ENCODE measurements around the gene TIGD4. TPM values are rescaled to one million over a fixed set of nuclear protein-coding genes. Genes with fewer than 3 reads are reported as not detected.

The TIGD4 gene
- polyA plus RNA-seq, 3 donors: 0.05 to 0.08 (median 0.07) TPM

DNA sequence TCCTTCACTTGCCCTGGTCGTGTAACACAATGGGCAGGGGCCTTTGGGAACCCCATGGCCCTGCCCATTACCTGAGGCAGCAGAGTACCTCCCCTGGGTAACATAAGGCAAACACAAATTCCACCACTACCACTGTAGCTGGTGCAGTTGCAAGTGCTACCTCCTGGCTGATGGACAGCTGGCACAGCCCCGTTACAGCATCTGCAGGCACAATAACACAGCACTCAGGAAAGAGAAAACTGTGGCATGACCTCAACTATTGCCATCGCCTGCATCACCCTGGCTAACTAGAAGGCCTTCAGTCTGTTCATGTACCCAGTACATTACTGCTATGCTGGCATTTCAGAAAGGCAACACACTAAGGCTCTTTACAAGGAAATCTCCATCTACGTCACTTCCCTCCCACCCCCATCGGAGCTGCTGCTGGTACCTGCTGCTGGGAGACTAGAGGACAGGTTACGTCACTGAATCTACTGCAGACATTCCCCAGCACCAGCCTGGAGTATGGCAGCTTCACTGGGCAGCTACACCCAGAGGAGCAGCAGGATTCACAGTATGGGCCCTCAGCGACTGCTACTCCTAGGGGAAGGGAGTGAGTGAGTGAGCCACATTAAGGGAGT lies 39.6 kb upstream of the TIGD4 start:
- Mint-ChIP-seq H3K9me3 (peaks cover 10 to 37% (median 21%) of the 10 kb centered on the region in 7 donors), H3K4me3 (no peak overlapping the region), H3K4me1 (peaks cover 65% of the 10 kb centered on the region), H3K27ac (peak overlapping the region in 3 of 7 donors; percentile 61 to 76 (median 67)), H3K36me3 (peaks cover 15 to 27% of the 10 kb centered on the region in 2 donors), H3K27me3 (ENCODE audit: low read depth in 3 of 3) (peaks cover 0 to 2% (median 2%) of the 10 kb centered on the region in 3 donors)
- Histone ChIP-seq H3K9me3 (replicated peaks in 1 of 2; ENCODE audit: control insufficient read depth in 1 of 2, insufficient read depth in 1 of 2, low read length in 2 of 2) (peaks cover 6 to 7% of the 10 kb centered on the region in 2 donors), H2AFZ (ENCODE audit: insufficient read depth, low read depth, low read length, poor library complexity, severe bottlenecking) (no peak overlapping the region), H3K4me1 (ENCODE audit: control insufficient read depth in 1 of 2, insufficient read depth in 2 of 2, low read length in 2 of 2) (peaks cover 56 to 67% of the 10 kb centered on the region in 2 donors), H4K20me1 (ENCODE audit: insufficient read depth, low read length) (no peaks in the 10 kb centered on the region), H3K4me3 (replicated peaks in 1 of 3; ENCODE audit: low read depth in 2 of 3, low read length in 3 of 3) (no peak overlapping the region), H3K9ac (ENCODE audit: insufficient read depth, low read length, poor library complexity, severe bottlenecking) (no peak overlapping the region), H3K4me2 (replicated peaks; ENCODE audit: extremely low read depth, low read length, poor library complexity, severe bottlenecking) (no peak overlapping the region), H3K27me3 (ENCODE audit: control insufficient read depth in 2 of 2, insufficient read depth in 2 of 2, low read length in 2 of 2) (no peaks in the 10 kb centered on the region), H3K27ac (ENCODE audit: low read depth in 1 of 2, low read length in 2 of 2) (peak overlapping the region in 1 of 2 donors; percentile 69), H3K36me3 (replicated peaks in 1 of 2; ENCODE audit: control insufficient read depth in 1 of 2, insufficient read depth in 2 of 2, low read length in 2 of 2) (peaks cover 0 to 8% of the 10 kb centered on the region in 2 donors), H3K79me2 (ENCODE audit: insufficient read depth, low read length) (peaks cover 10% of the 10 kb centered on the region)
- TF ChIP-seq, protein P1, sequence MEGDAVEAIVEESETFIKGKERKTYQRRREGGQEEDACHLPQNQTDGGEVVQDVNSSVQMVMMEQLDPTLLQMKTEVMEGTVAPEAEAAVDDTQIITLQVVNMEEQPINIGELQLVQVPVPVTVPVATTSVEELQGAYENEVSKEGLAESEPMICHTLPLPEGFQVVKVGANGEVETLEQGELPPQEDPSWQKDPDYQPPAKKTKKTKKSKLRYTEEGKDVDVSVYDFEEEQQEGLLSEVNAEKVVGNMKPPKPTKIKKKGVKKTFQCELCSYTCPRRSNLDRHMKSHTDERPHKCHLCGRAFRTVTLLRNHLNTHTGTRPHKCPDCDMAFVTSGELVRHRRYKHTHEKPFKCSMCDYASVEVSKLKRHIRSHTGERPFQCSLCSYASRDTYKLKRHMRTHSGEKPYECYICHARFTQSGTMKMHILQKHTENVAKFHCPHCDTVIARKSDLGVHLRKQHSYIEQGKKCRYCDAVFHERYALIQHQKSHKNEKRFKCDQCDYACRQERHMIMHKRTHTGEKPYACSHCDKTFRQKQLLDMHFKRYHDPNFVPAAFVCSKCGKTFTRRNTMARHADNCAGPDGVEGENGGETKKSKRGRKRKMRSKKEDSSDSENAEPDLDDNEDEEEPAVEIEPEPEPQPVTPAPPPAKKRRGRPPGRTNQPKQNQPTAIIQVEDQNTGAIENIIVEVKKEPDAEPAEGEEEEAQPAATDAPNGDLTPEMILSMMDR (IDR thresholded peaks at IDR 0.05): no peak
- WGBS (ENCODE audit: insufficient coverage): 93% methylated on average over 7 of the region's 7 CpGs
- intact Hi-C loops (cut with micrococcal nuclease): no loop called here
- DNase-seq: no peak

DNA sequence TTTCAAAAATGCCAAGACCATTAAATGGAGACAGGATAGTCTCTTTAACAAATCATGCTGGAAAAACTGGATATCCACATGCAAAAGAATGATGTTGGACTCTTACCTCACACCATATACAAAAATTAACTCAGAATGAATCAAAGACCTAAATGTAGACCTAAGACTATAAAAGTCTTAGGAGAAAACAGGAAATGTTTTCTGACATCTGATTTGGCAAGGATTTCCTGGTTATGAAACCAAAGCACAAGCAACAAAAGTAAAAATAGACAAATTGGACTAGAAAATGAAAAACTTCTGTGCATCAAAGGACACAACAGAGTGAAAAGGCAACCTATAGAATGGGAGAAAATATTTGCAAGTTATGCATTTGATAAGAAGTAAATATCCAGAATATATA lies 37.8 kb upstream of the TIGD4 start:
- no peaks in the 10 kb centered on the region for H3K27me3 ChIP-seq (ENCODE audit: control insufficient read depth in 2 of 2, insufficient read depth in 2 of 2, low read length in 2 of 2)
- H3K9me3 ChIP-seq (replicated peaks in 1 of 2; ENCODE audit: control insufficient read depth in 1 of 2, insufficient read depth in 1 of 2, low read length in 2 of 2): peaks cover 13 to 14% of the 10 kb centered on the region in 2 donors
- H3K4me3 Mint-ChIP-seq: peak overlapping the region in 1 of 2 donors; percentile 63
- H3K4me2 ChIP-seq (replicated peaks; ENCODE audit: extremely low read depth, low read length, poor library complexity, severe bottlenecking): peak overlapping the region; percentile 45
- DNase-seq: peak; percentile 11 to 46 (median 12)
- peaks cover 28 to 39% of the 10 kb centered on the region in 2 donors for H3K36me3 Mint-ChIP-seq
- peak overlapping the region in 1 of 3 experiments; percentile 23 for H3K4me3 ChIP-seq (replicated peaks in 1 of 3; ENCODE audit: low read depth in 2 of 3, low read length in 3 of 3)
- H3K27ac Mint-ChIP-seq: peak overlapping the region; percentile 1 to 84 (median 73)
- TF ChIP-seq, protein P1 (IDR thresholded peaks at IDR 0.05): no peak
- peaks cover 57 to 71% of the 10 kb centered on the region in 2 donors for H3K4me1 ChIP-seq (ENCODE audit: control insufficient read depth in 1 of 2, insufficient read depth in 2 of 2, low read length in 2 of 2)
- H4K20me1 ChIP-seq (ENCODE audit: insufficient read depth, low read length): no peaks in the 10 kb centered on the region
- peak overlapping the region in 1 of 2 donors; percentile 69 for H3K27ac ChIP-seq (ENCODE audit: low read depth in 1 of 2, low read length in 2 of 2)
- peaks cover 15% of the 10 kb centered on the region for H3K79me2 ChIP-seq (ENCODE audit: insufficient read depth, low read length)
- H3K9me3 Mint-ChIP-seq: peaks cover 15 to 47% (median 29%) of the 10 kb centered on the region in 7 donors
- H3K4me1 Mint-ChIP-seq: peaks cover 70% of the 10 kb centered on the region
- no peak overlapping the region for H2AFZ ChIP-seq (ENCODE audit: insufficient read depth, low read depth, low read length, poor library complexity, severe bottlenecking)
- H3K36me3 ChIP-seq (replicated peaks in 1 of 2; ENCODE audit: control insufficient read depth in 1 of 2, insufficient read depth in 2 of 2, low read length in 2 of 2): peaks cover 0 to 15% of the 10 kb centered on the region in 2 donors
- no peak overlapping the region for H3K9ac ChIP-seq (ENCODE audit: insufficient read depth, low read length, poor library complexity, severe bottlenecking)
- peaks cover 0 to 2% (median 2%) of the 10 kb centered on the region in 3 donors for H3K27me3 Mint-ChIP-seq (ENCODE audit: low read depth in 3 of 3)
- intact Hi-C loops (cut with micrococcal nuclease): no loop called here

All from CD14-positive monocyte (primary cell).